Frontal cortex (tissue), 4 donors: Measurements from ENCODE around the gene GINS1. TPM values are rescaled to one million over a fixed set of nuclear protein-coding genes. Genes with fewer than 3 reads are reported as not detected.

Source experiments
- DNase-seq, 2 donors: peaks; one replicate each; pipeline ENCODE4 v3.0.0; 2012; ENCODE audit warnings: low spot score in 2 of 2
- FAIRE-seq: peaks from 2 replicates; lab custom pipeline; 2012; peaks lifted over from hg19 to GRCh38; lab: Jason Lieb, UNC
- total RNA-seq: library from RNA; depleted of rRNA; stranded (reverse); fragments of >200 nt; gene quantifications from one replicate; pipeline ENCODE4 v1.2.3, GENCODE V29; 2014
- donor health status: control.
- donor health status: control.
- donor health status: control.

Gene GINS1
- total RNA-seq, 1 donor from 2014 or later = 9.8 TPM

DNA sequence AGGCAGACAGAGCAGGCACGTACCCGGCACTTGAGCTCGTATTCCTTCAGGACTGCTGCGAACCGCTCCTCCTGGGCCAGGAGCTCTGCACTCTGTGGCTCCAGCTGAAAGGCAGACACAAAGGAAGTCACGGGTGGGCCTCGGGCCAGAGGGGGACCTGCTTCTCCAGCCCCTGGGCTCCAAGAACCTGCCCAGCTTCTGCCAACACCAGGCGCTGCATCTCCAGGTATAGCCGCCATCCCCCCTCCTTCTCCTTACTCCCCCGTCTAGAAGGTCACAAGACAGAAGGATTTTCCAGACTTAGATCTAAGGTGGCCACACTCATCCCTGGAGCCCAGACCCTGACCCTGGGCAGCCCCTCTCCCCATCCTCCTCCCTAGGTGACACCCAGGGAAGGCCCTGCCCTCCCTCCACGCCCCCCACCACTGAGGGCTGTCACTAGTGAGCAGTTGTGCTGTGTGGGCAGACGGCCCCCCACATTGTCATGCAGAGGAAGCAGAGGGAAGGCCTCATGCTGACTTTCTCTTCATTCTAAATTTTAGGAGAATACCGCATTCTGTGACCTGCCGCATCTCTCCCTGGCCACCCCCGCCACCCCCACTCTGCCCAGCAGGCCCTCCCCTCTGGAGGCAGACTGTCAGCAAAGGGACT lies 81.9 kb downstream of the GINS1 start:
- FAIRE-seq (no peak), DNase-seq (no peak)

DNA sequence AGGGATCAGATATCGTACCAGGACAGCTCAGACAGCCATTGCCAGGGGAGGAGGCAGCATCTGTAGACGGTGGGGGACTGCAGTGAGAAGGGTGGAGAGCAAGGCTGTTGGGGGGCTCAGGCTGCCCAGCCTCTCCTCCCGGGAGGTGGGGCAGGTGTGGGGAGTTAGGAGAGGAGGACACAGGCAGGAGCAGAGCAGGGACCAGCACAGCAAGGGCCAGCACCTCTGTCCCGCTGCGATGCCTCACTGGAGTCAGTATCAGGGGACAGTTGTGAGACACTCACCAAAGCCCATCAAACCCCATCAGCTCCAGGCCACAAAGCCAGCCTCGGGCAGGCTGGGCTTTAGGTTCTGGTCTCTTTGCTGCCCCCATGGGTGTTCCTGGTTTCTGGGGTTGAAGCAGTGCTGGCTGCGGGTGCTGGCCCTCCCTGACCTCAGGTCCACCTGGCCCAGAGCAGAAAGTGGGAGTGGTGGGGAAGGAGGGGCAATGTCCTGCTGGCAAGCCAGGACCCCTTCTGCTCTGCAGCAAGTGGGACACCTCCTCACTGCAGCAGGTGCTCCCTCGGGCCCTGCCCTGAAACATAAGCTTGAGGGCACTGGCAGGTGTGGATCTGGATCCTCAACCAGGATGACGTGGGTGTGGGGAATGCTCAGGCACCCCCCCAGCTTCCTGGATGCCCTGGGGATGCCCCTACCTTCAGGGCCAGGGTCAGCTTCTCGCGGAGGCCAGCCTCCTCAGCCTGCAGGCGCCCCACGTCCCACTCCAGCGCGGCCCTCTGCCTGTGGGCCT lies 83.4 kb downstream of the GINS1 start:
- no peak for FAIRE-seq

DNA sequence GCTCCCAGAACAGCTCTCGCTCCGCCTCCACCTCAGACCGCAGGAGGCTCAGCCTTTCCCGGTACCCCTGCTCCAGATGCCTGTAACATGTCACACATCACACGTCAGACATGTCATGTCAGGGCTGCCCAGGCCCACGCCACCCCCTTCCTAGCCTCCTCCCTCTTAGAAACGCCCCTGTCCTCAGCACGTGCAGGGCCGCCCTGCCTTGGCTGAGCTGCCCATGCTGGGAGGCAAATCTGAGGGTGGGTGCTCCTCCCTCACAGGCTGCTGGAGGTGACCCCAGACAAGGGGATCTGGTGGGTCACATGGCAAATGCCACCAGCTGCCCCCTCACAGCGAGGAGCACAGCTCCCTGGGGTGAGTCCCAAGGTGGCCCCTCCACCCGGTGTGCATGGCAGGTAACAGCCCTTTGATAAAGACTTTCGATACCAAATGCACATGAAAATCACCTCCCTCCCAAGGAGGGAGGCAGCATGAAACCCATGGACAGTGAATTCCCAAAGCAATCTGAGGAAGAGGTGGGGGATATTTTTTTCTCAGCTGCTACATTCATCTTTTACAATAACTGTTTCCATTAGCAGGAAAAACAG lies 84.1 kb downstream of the GINS1 start:
- FAIRE-seq = no peak
- no peak for DNase-seq

More for the DNA sequence above, 83.4 kb downstream of the GINS1 start:
- DNase-seq = no peak

DNA sequence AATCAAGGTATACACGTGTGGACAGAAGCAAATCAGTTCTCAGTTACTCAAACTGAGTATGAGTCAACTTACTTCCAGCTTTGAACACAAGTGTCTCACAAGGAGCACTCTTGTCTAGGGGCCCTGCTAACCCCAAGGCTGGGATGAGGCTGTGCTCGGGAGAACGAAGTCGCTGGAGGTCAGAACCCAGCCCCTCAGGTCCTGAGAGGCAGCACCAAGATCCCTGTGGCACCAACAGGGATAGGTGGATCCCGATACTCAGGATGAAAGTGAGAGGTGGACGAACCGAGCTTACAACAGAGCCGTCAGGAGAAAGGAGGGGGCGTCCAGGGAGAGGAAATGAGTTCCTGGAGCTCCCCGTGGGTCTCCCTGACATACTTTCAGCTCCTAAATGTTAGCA lies 85.7 kb downstream of the GINS1 start:
- FAIRE-seq (no peak), DNase-seq (no peak)

DNA sequence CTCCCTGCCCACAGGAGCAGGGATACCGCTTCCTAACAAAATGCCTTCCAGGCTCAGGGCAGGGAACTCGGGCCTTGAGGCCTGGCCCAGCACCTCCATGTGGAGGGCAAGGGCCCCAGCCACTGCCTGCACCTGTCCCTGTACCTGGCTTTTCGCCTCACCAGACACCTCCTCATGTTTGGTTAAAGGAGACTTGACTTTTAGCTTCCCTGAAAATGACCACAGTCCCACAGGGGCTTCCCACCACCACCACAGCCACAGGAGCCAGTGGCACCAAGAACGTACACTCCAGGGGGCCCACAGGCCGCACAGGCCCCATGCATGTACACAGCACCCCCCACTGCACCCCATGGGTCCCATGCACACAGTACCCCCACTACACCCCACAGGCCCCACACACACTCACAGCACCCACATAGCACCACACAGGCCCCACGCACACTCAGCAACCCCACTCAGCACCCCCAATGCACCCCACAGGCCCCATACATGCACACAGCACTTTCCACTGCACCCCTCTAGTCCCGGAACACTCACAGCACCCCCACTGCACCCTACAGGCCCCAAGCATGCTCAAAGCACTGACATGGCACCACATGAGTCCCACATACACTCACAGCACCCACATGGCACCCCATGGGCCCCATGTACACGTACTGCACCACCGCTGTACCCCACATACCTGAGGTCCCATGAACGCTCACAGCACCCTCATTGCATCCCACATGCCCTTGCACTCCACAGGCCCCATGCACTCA lies 86.5 kb downstream of the GINS1 start:
- no peak for DNase-seq
- no peak for FAIRE-seq

DNA sequence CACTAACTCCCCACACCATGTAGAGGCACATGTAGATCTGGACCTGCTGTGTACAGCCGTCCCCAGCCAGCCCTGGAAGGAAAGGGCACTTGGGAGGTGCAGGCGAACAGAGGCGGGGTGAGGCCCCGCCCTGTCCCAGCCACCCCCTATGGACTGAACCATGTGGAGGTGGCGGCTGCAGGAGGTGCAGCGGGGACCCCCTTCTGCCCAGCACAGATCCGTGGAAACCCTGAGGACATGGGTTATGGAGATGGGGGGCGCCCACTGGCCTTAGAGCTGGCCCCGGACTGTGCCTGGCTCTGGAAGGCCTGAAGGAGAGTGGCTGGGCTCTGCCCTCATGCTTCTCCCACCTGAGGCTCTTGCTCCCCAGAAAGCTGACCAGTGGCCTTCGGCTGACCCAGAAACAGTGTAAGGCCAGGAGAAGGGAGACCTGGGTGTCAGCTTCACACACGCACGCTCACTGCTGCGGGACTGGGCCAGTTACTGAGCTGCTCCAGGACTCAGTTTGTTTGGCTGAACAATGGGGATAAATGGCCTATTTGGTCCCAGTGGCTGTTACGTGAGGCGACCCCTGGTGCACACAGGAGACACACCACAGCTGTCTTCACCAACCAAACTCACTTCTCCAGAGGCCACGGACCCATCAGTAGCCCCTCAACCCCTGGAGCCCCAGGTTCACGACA lies 87.2 kb downstream of the GINS1 start:
- DNase-seq (no peak), FAIRE-seq (no peak)

DNA sequence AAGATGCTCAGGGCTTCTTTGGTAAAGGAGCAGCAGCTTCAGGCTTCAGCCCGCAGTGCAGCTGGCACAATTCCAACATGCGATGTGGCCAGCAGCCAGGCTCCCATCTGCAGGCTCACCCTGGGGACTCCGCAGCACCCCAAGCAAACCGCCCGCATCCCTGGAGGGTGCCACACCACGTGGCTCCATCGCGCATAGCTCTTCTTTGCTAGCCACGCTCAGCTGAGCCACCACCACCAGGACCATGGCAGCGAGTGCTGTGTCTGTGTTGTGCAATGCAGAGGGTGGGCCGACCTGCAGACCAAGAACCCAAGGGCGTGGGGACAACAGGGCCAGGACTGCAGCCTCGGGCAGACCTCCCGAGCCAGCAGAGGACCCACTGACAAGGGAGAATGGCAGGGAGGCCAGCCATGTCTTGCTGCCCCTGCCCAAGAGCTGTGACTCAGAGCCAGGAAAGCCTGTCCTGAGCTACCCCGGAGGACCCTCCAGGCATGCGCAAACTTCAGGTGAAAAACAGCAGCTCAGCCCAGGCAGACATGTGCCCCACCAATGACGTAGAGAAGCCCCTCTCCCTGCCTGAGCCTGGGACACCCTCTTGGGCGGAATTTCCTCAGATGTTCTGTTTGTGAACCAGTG lies 87.8 kb downstream of the GINS1 start:
- DNase-seq = no peak
- no peak for FAIRE-seq

DNA sequence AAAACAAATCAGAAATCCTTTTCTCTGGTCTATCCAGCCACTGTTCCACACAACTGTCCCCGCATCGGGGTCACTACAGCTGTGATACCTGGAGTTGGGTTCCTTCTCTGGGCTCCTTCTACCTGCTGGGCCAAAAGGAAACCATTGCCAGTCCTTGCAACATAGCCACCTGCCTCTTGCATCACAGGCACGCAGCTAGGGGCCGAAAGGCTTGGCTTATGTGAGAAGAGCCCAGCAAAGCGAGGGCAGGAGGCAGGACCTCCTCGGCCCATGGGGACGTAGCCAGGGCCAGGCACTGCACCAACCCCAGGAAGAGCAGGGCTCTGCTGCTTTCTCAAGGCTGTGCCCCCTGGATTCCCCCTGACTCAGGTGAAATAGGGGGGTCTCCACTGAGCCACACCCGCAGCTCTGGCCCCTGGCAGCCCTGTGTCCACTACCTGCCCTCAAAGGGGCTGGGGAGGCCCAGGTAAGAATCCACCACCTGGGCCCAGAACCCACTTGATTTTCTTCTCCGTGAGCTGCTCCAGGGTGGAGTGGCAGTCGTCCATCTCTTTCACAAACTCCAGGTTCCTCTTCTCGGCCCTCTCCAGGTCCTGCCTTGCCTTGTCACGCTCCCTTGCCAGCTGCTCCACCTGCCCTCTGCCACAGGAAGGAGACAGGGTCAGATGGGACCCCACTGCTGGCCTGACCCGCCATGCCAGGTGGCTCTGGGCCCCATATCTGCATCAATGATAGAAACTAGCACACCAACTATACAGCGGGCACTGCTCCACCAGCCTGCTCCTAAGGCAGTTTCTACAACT lies 88.9 kb downstream of the GINS1 start:
- DNase-seq (no peak), FAIRE-seq (no peak)

DNA sequence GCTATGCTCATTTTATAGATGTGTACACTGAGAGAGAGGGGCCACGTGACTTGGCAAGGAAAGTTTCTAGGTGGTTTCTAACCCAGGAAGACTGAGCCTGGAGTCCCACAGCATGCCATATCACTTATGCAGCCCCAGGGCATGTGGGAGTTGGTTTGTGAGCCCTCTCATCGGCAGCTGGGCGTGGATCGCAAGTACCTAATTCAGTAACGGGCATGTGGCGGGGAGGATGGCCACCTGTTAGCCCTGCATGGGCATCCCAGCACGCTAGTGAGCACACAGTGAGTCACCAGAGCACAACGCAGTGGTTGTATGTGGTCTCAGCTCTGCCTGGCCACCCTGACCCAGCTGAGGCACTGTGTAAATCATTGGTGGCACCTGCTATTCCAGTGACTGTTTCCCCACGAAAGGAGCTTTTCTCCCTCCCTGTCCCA lies 89.5 kb downstream of the GINS1 start:
- FAIRE-seq (no peak), DNase-seq (no peak)

DNA sequence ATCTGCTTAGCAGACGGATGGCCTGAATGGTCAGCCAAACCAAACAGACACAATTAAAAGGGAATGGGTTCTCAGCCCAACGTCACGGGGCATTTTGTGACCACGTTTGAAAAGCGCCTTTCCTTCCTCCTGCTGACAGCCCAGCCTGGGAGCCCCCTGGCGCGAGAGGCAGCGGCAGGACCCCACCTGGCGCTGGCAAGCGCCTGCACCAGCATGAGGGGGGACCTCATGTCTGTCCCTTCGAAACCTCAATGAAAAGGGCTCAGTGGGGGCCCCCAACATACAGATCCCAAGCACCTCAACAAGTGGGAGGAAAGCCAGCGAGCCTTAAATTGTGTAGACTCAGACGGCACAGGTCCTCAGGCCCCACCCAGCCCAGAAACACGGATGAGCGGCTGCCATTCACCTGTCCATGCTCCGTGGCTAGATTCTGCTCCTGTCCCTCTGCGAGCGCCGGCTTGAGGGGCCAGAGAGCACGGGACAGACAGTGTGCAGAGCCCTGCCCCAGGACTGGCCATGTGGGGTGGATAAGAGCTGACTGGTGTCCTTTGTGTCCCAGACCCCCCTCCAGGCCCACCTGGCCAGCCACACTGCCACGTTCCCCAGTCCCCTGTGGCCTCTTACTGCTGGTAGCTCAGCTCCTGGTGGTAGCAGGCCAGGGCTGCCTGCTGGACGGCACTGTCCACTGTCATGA lies 90.3 kb downstream of the GINS1 start:
- FAIRE-seq = no peak
- DNase-seq = no peak

Other genes with a start within 250 kb of the GINS1 start
- gene ENTPD6, start 212.0 kb upstream of the GINS1 start, total RNA-seq = 48.5 TPM
- gene PYGB, start 159.6 kb upstream of the GINS1 start, total RNA-seq = 66.0 TPM
- 42.8 TPM for gene ABHD12, start 16.8 kb upstream of the GINS1 start, total RNA-seq
- 20.0 TPM for gene NINL, start 177.9 kb downstream of the GINS1 start, total RNA-seq
- 6.5 TPM for gene NANP, start 216.3 kb downstream of the GINS1 start, total RNA-seq